ENCODE measurements around the gene MYG1. TPM values are rescaled to one million over a fixed set of nuclear protein-coding genes. Genes with fewer than 3 reads are reported as not detected.
A peak's percentile ranks its signal among the peaks of the same experiment; 100 is the strongest.
"Not testable (repeated sequence)": the region's sequence is repeated elsewhere in the genome, so short reads cannot be mapped to it uniquely, and the experiment has no call there.

MYG1 gene
- total RNA-seq, 2 donors from 2014 or later, result 23.4 to 49.4 TPM

DNA sequence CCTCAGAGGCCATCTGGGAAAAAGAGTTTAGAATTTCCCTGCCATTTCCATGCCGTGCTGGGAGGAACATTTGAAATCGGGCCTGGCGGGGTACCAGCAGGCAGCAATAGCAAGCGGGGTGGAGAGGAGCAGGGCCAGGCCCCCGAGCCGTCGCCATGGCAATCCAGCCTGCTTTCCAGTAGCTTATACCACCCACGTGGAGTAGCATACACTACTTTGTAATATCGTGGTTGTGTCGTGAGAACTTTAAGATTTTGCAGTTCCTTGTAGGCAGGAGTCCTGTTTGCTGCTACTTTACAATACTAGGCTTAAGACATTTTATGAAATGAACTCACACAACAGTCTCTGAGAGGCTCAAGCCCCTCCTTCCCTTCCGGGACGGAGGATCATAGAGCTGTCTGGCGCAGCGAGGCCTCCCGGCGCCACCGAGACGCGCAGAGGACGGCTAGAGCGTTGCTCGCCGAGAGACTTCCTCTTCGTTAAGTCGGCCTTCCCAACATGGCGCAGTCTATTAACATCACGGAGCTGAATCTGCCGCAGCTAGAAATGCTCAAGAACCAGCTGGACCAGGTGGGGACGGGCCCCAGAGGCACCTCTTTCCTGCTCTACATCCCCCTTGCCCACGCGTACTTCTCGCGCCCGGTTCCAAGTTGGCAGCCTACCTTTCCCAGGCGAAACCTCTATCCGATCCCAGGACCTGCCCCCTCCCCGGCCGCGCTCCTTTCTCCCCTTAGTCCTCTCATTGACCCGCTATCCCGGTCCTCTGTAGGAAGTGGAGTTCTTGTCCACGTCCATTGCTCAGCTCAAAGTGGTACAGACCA lies 4.2 kb upstream of the MYG1 start, which contains the start of gene PFDN5:
Gene PFDN5 (plus strand): TSS at position 473 of the 821 bp plus-strand sequence. CDS start 26 bp downstream, at position 499.
- no peaks in the 10 kb centered on the region for H3K36me3 ChIP-seq
- no peaks in the 10 kb centered on the region for H3K27me3 ChIP-seq (replicated peaks; ENCODE audit: insufficient read depth)
- ATAC-seq (ENCODE audit: insufficient number of reproducible peaks, low FRiP score, low read depth), result peak; percentile 71
- H3K4me3 ChIP-seq, result peak within 1 kb of the TSS; percentile 77
- peak within 1 kb of the TSS; percentile 70 to 85 for H3K27ac ChIP-seq
- peaks cover 22 to 47% of the 10 kb centered on the region in 2 donors for H3K4me1 ChIP-seq (ENCODE audit: control insufficient read depth in 1 of 2, low read depth in 2 of 2)
- H3K9me3 ChIP-seq, result no peaks in the 10 kb centered on the region
- peak; percentile 51 for DNase-seq (ENCODE audit: low spot score)
- TF ChIP-seq, protein P1, sequence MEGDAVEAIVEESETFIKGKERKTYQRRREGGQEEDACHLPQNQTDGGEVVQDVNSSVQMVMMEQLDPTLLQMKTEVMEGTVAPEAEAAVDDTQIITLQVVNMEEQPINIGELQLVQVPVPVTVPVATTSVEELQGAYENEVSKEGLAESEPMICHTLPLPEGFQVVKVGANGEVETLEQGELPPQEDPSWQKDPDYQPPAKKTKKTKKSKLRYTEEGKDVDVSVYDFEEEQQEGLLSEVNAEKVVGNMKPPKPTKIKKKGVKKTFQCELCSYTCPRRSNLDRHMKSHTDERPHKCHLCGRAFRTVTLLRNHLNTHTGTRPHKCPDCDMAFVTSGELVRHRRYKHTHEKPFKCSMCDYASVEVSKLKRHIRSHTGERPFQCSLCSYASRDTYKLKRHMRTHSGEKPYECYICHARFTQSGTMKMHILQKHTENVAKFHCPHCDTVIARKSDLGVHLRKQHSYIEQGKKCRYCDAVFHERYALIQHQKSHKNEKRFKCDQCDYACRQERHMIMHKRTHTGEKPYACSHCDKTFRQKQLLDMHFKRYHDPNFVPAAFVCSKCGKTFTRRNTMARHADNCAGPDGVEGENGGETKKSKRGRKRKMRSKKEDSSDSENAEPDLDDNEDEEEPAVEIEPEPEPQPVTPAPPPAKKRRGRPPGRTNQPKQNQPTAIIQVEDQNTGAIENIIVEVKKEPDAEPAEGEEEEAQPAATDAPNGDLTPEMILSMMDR (IDR thresholded peaks at IDR 0.05), result peak; percentile 30

DNA sequence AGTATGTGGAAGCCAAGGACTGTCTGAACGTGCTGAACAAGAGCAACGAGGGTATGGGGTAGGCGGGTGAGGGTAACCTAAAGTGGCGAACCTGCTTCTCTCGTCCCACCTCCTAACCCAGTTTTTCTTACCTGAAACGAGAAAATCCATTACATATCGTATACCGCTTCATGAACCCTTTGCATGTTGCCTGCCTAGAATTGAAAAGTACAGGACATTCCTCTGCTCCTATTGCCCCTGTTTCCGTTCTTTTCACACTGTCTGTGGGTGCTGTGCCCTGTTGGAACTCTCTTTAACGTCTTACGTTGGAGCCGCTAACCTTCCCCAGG lies 3.6 kb upstream of the MYG1 start:
- TF ChIP-seq, protein P1 (IDR thresholded peaks at IDR 0.05), result no peak
- ATAC-seq (ENCODE audit: insufficient number of reproducible peaks, low FRiP score, low read depth) (no peak), DNase-seq (ENCODE audit: low spot score) (no peak)
- Histone ChIP-seq H3K27me3 (replicated peaks; ENCODE audit: insufficient read depth) (no peaks in the 10 kb centered on the region), H3K9me3 (no peaks in the 10 kb centered on the region), H3K27ac (peak overlapping the region; percentile 70 to 85), H3K4me3 (peak overlapping the region; percentile 77), H3K36me3 (no peaks in the 10 kb centered on the region), H3K4me1 (ENCODE audit: control insufficient read depth in 1 of 2, low read depth in 2 of 2) (peaks cover 28 to 53% of the 10 kb centered on the region in 2 donors)

DNA sequence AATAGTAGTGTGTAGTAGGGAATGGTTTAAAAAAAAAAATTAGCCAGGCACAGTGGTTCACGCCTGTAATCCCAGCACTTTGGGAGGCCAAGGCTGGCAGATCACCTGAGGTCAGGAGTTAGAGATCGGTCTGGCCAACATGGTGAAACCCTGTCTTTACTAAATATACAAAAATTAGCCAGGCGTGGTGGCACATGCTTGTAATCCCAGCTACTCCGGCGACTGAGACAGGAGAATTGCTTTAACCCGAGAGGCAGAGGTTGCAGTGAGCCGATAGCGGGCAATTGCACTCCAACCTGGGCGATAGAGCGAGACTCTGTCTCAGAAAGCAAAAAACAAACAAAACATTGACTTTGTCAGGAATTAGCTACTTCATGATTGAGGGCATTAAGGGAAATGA lies 2.4 kb upstream of the MYG1 start:
- not testable (repeated sequence) for H3K4me3 ChIP-seq; H3K9me3 ChIP-seq; H3K36me3 ChIP-seq; H3K27me3 ChIP-seq (replicated peaks; ENCODE audit: insufficient read depth); ATAC-seq (ENCODE audit: insufficient number of reproducible peaks, low FRiP score, low read depth); DNase-seq (ENCODE audit: low spot score); H3K27ac ChIP-seq
- H3K4me1 ChIP-seq (ENCODE audit: control insufficient read depth in 1 of 2, low read depth in 2 of 2), result peaks cover 28 to 64% of the 10 kb centered on the region in 2 donors

- H3K27me3 ChIP-seq (replicated peaks; ENCODE audit: insufficient read depth), result no peaks in the 10 kb centered on the region
- H3K9me3 ChIP-seq, result no peaks in the 10 kb centered on the region
- DNase-seq (ENCODE audit: low spot score) (no peak), ATAC-seq (ENCODE audit: insufficient number of reproducible peaks, low FRiP score, low read depth) (no peak)
- H3K36me3 ChIP-seq, result no peaks in the 10 kb centered on the region
- TF ChIP-seq, protein P1 (IDR thresholded peaks at IDR 0.05), result no peak
- H3K4me3 ChIP-seq, result no peak overlapping the region
- peak overlapping the region; percentile 52 to 54 for H3K27ac ChIP-seq
- H3K4me1 ChIP-seq (ENCODE audit: control insufficient read depth in 1 of 2, low read depth in 2 of 2), result peaks cover 28 to 74% of the 10 kb centered on the region in 2 donors
Observed at GRCh38 chr12:53298164-53298563, 1.3 kb upstream of the MYG1 start.

DNA sequence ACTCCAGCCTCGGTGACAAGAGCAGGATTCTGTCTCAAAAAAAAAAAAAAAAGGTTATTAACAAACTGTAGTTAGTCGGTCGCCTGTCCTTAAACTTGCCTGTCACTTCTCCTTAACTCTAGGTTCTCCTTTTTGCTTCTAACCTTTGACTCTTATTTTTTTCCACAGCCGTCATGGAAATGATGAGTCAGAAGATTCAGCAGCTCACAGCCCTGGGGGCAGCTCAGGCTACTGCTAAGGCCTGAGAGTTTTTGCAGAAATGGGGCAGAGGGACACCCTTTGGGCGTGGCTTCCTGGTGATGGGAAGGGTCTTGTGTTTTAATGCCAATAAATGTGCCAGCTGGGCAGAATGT lies 418 bp upstream of the MYG1 start:
- TF ChIP-seq, protein P1 (IDR thresholded peaks at IDR 0.05), result no peak
- no peaks in the 10 kb centered on the region for H3K36me3 ChIP-seq
- peaks cover 28 to 77% of the 10 kb centered on the region in 2 donors for H3K4me1 ChIP-seq (ENCODE audit: control insufficient read depth in 1 of 2, low read depth in 2 of 2)
- ATAC-seq (ENCODE audit: insufficient number of reproducible peaks, low FRiP score, low read depth) (no peak), DNase-seq (ENCODE audit: low spot score) (no peak)
- H3K4me3 ChIP-seq, result peak overlapping the region; percentile 79
- H3K9me3 ChIP-seq, result no peaks in the 10 kb centered on the region
- H3K27ac ChIP-seq, result peak overlapping the region; percentile 52 to 54
- H3K27me3 ChIP-seq (replicated peaks; ENCODE audit: insufficient read depth), result no peaks in the 10 kb centered on the region

Measured in thoracic aorta (tissue), 2 donors.